ENCODE results near the gene RFX3. TPM values are rescaled to one million over a fixed set of nuclear protein-coding genes. Genes with fewer than 3 reads are reported as not detected.

Gene RFX3
- total and polyA plus RNA-seq, 2 of the 13 experiments (the other 11 are each of a cell fraction or from before 2014, with no cell fraction given): 2.7 to 5.3 TPM

- no peak overlapping the region for H3K4me3 ChIP-seq (replicated peaks in 1 of 3; ENCODE audit: insufficient read depth in 1 of 3, low read depth in 2 of 3, low read length in 3 of 3)
- ChIA-PET CTCF (ENCODE audit: low intra/inter-chr PET ratio, low total read pairs) (no interaction called here), POLR2A (no interaction called here)
- no peak overlapping the region for H3K4me2 ChIP-seq (ENCODE audit: low read depth, low read length)
- no peaks in the 10 kb centered on the region for H3K4me1 ChIP-seq (ENCODE audit: insufficient read depth, low read length)
- in situ Hi-C loops (cut with HindIII; ENCODE audit: extremely low pct_ligation_motif_present, low pct_unique_long_range_greater_than_20kb): no loop called here
- ATAC-seq (no peak), DNase-seq (ENCODE audit: low spot score) (no peak), FAIRE-seq (no peak)
- H3K27me3 ChIP-seq (ENCODE audit: control insufficient read depth in 1 of 2, insufficient read depth in 2 of 2, low read length in 2 of 2): no peaks in the 10 kb centered on the region
- H3K36me3 ChIP-seq (replicated peaks in 1 of 2; ENCODE audit: control insufficient read depth in 1 of 2, insufficient read depth in 2 of 2, low read length in 2 of 2): no peaks in the 10 kb centered on the region; a peak in 1 of 5 replicates
- no peaks in the 10 kb centered on the region for H3K9me3 ChIP-seq (ENCODE audit: low read length)
- H3K79me2 ChIP-seq (ENCODE audit: insufficient read depth, low read length): no peaks in the 10 kb centered on the region
- TF ChIP-seq PHF5A (CRISPR knock-in tag; IDR thresholded peaks at IDR 0.05; ENCODE audit: low read depth, unreplicated experiment): no peak
- H3K9ac ChIP-seq (ENCODE audit: insufficient read depth, low read depth, low read length): no peak overlapping the region
- intact Hi-C loops (cut with micrococcal nuclease; ENCODE audit: unreplicated experiment): no loop called here
- no peak overlapping the region for H2AFZ ChIP-seq (ENCODE audit: low read length)
- 96% methylated on average over 1 of the region's 1 CpG for WGBS (ENCODE audit: low lambda C conversion rate)
- BruUV-seq (replicated peaks): no TSS peak
- no peaks in the 10 kb centered on the region for H4K20me1 ChIP-seq (ENCODE audit: insufficient read depth, low read length)
- H3K27ac ChIP-seq (ENCODE audit: extremely low read length, insufficient read depth, low read length): no peak overlapping the region
Observed at GRCh38 chr9:3386753-3387152, 139.0 kb downstream of the RFX3 start.

- Histone ChIP-seq H3K27me3 (ENCODE audit: control insufficient read depth in 1 of 2, insufficient read depth in 2 of 2, low read length in 2 of 2) (no peaks in the 10 kb centered on the region), H3K4me3 (replicated peaks in 1 of 3; ENCODE audit: insufficient read depth in 1 of 3, low read depth in 2 of 3, low read length in 3 of 3) (no peak overlapping the region), H3K4me1 (ENCODE audit: insufficient read depth, low read length) (no peaks in the 10 kb centered on the region), H3K9me3 (ENCODE audit: low read length) (no peaks in the 10 kb centered on the region), H3K9ac (ENCODE audit: insufficient read depth, low read depth, low read length) (no peak overlapping the region), H3K27ac (ENCODE audit: extremely low read length, insufficient read depth, low read length) (no peak overlapping the region), H2AFZ (ENCODE audit: low read length) (no peak overlapping the region), H3K36me3 (replicated peaks in 1 of 2; ENCODE audit: control insufficient read depth in 1 of 2, insufficient read depth in 2 of 2, low read length in 2 of 2) (no peaks in the 10 kb centered on the region), H4K20me1 (ENCODE audit: insufficient read depth, low read length) (no peaks in the 10 kb centered on the region), H3K79me2 (ENCODE audit: insufficient read depth, low read length) (no peaks in the 10 kb centered on the region), H3K4me2 (ENCODE audit: low read depth, low read length) (no peak overlapping the region)
- no TSS peak for BruUV-seq (replicated peaks)
- CTCF ChIA-PET (ENCODE audit: low intra/inter-chr PET ratio, low total read pairs): no interaction called here
- in situ Hi-C loops (cut with HindIII; ENCODE audit: extremely low pct_ligation_motif_present, low pct_unique_long_range_greater_than_20kb): no loop called here
- WGBS (ENCODE audit: low lambda C conversion rate): 94% methylated on average over 1 of the region's 1 CpG
- ATAC-seq: no peak
- POLR2A ChIA-PET: no interaction called here
- no peak for FAIRE-seq
- intact Hi-C loops (cut with micrococcal nuclease; ENCODE audit: unreplicated experiment): no loop called here
- no peak for DNase-seq (ENCODE audit: low spot score)
- TF ChIP-seq ZNF33A (CRISPR knock-in tag; IDR thresholded peaks at IDR 0.05; ENCODE audit: borderline replicate concordance): no peak
- TF ChIP-seq BORCS8-MEF2B (CRISPR knock-in tag; IDR thresholded peaks at IDR 0.05): no peak
- no peak for TF ChIP-seq CREM (IDR thresholded peaks at IDR 0.05)
- no peak for TF ChIP-seq CREM (CRISPR knock-in tag; IDR thresholded peaks at IDR 0.05)
- TF ChIP-seq SSRP1 (CRISPR knock-in tag; IDR thresholded peaks at IDR 0.05): no peak
- no peak for TF ChIP-seq ZNF441 (CRISPR knock-in tag; IDR thresholded peaks at IDR 0.05; ENCODE audit: borderline replicate concordance)
- TF ChIP-seq HIVEP1 (CRISPR knock-in tag; IDR thresholded peaks at IDR 0.05): no peak
- TF ChIP-seq KDM3A (CRISPR knock-in tag; IDR thresholded peaks at IDR 0.05; ENCODE audit: low read depth): no peak
- no peak for TF ChIP-seq ZNF652 (CRISPR knock-in tag; IDR thresholded peaks at IDR 0.05; ENCODE audit: borderline replicate concordance, low read depth)
- TF ChIP-seq SMC3 (IDR thresholded peaks at IDR 0.05; ENCODE audit: low read length): no peak
- TF ChIP-seq NAIF1 (CRISPR knock-in tag; IDR thresholded peaks at IDR 0.05; ENCODE audit: borderline replicate concordance): no peak
- TF ChIP-seq ZNF800 (CRISPR knock-in tag; IDR thresholded peaks at IDR 0.05): no peak
- no peak for TF ChIP-seq ZNF589 (CRISPR knock-in tag; conservative IDR thresholded peaks at IDR 0.05)
- no peak for TF ChIP-seq YY1 (IDR thresholded peaks at IDR 0.05; ENCODE audit: insufficient read depth, insufficient replicate concordance, low read depth, low read length)
- TF ChIP-seq SNAPC2 (CRISPR knock-in tag; IDR thresholded peaks at IDR 0.05): no peak
- no peak for TF ChIP-seq ZNF136 (CRISPR knock-in tag; IDR thresholded peaks at IDR 0.05; ENCODE audit: low read depth)
- TF ChIP-seq RNF219 (CRISPR knock-in tag; IDR thresholded peaks at IDR 0.05): no peak
Observed at GRCh38 chr9:3385871-3386270, 139.9 kb downstream of the RFX3 start.

All from HepG2 (cell line).